Right atrium auricular region (tissue), 2 donors: ENCODE measurements around the gene CCN2. TPM values are rescaled to one million over a fixed set of nuclear protein-coding genes. Genes with fewer than 3 reads are reported as not detected.
A peak's percentile ranks its signal among the peaks of the same experiment; 100 is the strongest.

Experiments used
- DNase-seq: peaks from one replicate; pipeline ENCODE4 v3.0.0-alpha.2; 2019; ENCODE audit warnings: low spot score
- H3K27ac ChIP-seq, 2 donors: fragments of 200-600 bp; sonication (generic); 1 replicate in 1 of 2; 2 replicates in 1 of 2; pipeline ENCODE4 v1.5.1; 2016 to 2019
- H3K27me3 ChIP-seq, 2 donors: fragments of 200-600 bp; sonication (generic); one replicate each; pipeline versions ENCODE4 v1.5.1 to v1.6.0; 2017 to 2019
- H3K36me3 ChIP-seq: fragments of 200-600 bp; sonication (generic); one replicate; pipeline ENCODE4 v1.5.1; 2016
- H3K4me1 ChIP-seq, 2 donors: fragments of 200-600 bp; sonication (generic); one replicate each; pipeline versions ENCODE4 v1.5.1 to v1.6.0; 2017 to 2019
- H3K4me3 ChIP-seq, 2 donors: fragments of 200-600 bp; sonication (generic); 1 replicate in 1 of 2; 2 replicates in 1 of 2; pipeline ENCODE4 v1.5.1; 2017 to 2019; ENCODE audit warnings: mild to moderate bottlenecking in 1 of 2, moderate library complexity in 1 of 2
- H3K9me3 ChIP-seq, 2 donors: fragments of 200-600 bp; sonication (generic); one replicate each; pipeline ENCODE4 v1.5.1; 2019
- total RNA-seq, 2 donors: library from RNA; depleted of rRNA; stranded (reverse); fragments of >200 nt; gene quantifications; one replicate each; pipeline ENCODE4 v1.1.0, GENCODE V29; 2016
- TF ChIP-seq, protein P1 (sequence below), 2 donors: fragments of 200-600 bp; sonication (generic); IDR thresholded peaks; one replicate each; pipeline ENCODE4 v1.5.1; 2019; ENCODE audit warnings: antibody characterized with exemption in 2 of 2

The CCN2 gene
- total RNA-seq, 2 donors from 2014 or later: 203 to 356 TPM

DNA sequence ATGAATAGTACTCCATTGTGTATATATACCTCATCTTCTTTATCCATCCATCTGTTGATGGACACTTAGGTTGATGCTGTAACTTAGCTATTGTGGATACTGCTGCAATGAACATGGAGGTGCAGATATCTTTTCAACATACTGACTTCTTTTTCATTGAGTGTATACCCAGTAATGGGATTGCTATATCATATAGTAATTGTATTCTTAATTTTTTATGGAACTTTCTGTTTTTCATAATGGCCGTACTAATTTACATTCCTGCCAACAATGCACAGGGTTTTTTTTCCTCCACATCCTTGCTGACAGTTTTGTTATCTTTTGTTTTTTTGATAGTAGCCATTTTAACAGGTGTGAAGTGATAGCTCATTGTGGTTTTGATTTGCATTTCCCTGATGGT, 5.2 kb downstream of the CCN2 start:
- Histone ChIP-seq H3K4me3 (no peak overlapping the region), H3K36me3 (peaks cover 30% of the 10 kb centered on the region), H3K27ac (no peak overlapping the region), H3K9me3 (no peaks in the 10 kb centered on the region), H3K4me1 (peaks cover 0 to 20% of the 10 kb centered on the region in 2 donors), H3K27me3 (no peaks in the 10 kb centered on the region)
- DNase-seq: no peak
- TF ChIP-seq, protein P1, sequence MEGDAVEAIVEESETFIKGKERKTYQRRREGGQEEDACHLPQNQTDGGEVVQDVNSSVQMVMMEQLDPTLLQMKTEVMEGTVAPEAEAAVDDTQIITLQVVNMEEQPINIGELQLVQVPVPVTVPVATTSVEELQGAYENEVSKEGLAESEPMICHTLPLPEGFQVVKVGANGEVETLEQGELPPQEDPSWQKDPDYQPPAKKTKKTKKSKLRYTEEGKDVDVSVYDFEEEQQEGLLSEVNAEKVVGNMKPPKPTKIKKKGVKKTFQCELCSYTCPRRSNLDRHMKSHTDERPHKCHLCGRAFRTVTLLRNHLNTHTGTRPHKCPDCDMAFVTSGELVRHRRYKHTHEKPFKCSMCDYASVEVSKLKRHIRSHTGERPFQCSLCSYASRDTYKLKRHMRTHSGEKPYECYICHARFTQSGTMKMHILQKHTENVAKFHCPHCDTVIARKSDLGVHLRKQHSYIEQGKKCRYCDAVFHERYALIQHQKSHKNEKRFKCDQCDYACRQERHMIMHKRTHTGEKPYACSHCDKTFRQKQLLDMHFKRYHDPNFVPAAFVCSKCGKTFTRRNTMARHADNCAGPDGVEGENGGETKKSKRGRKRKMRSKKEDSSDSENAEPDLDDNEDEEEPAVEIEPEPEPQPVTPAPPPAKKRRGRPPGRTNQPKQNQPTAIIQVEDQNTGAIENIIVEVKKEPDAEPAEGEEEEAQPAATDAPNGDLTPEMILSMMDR (IDR thresholded peaks at IDR 0.05): no peak

DNA sequence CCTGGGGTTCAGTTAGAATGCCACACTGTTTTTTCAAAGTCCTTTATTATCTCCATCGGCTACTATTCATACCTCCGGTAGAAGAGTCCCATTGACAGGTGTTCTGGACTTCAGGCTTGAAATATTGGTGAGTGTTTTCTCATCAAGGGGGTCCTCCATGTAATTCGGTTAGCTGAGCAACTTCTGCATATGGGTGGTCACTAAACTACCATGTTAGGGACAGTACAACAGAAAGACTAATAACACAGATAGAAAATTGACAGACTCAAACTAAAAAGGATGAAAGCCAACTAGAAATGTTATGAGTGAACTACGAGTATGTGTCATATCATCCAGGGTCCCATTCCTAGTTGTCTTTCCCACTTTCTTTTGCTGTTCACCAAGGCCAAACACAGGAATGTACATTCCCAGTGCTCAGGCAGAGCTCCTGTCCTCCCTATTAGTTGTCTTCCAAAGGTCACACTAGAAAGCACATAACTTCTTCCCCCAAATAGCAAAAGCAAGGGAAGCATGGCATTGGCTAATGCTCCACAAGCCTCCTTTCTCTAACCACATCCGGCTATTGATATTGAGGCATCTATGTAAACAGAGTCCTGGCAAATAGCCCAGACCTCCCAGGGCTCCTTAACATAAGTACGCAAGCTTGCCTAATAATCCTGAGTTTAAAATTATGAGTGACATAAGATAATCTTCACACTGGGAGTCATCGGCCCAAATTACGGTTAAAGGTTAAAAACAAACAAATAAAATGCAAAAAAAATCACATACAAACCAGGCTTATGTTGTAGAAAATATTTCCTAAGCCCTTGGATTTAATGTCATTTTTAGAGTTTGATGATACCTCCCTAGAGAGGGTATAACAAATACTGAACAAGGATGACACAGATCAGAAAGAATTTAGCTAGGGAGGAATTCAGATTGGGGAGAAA, 13.2 kb downstream of the CCN2 start:
- H3K36me3 ChIP-seq: no peaks in the 10 kb centered on the region
- no peaks in the 10 kb centered on the region for H3K27me3 ChIP-seq
- TF ChIP-seq, protein P1 (IDR thresholded peaks at IDR 0.05): no peak
- peak overlapping the region in 1 of 2 donors; percentile 44 for H3K27ac ChIP-seq
- no peak overlapping the region for H3K4me3 ChIP-seq
- no peaks in the 10 kb centered on the region for H3K9me3 ChIP-seq
- DNase-seq: no peak
- no peaks in the 10 kb centered on the region for H3K4me1 ChIP-seq

DNA sequence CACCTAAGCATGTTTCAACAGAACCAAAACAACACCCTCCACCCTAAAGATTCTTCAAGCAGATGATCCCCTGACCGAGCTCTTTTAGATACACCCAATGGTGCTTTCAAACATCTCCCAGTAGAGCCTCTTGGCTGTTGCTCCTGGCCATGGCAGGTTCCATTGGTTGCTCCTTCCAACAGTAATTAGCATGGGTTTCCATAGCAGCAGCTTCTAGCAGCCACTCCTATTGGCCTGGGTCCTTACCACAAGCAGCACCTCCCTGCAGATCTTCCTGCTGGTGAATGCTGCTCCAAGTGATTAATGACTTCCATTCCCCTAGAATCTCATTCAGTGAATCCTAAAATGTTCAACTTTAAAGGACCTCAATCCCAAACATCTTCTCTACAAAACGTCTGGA, 13.9 kb downstream of the CCN2 start:
- H3K27me3 ChIP-seq: no peaks in the 10 kb centered on the region
- H3K4me3 ChIP-seq: no peak overlapping the region
- no peaks in the 10 kb centered on the region for H3K36me3 ChIP-seq
- H3K9me3 ChIP-seq: no peaks in the 10 kb centered on the region
- DNase-seq: no peak
- H3K27ac ChIP-seq: peak overlapping the region in 1 of 2 donors; percentile 44
- no peaks in the 10 kb centered on the region for H3K4me1 ChIP-seq
- TF ChIP-seq, protein P1 (IDR thresholded peaks at IDR 0.05): no peak

DNA sequence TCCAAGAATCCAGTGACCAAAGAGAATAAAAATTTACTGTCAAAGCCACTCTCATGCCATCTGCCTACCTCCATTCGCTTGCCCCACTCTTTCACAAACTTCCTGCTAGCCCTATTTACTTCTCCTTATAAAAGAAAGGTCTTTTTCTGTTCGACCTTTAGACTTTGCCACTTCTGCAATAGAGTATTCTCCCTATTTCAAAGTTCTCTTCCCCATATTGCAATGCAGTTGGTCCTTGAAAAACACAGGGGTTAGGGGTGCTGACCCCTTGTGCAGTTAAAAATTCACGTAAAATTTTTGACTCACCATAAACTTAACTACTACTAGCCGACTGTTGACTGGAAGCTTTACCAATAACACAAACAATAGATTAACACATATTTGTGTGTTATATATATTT, 15.0 kb downstream of the CCN2 start:
- Histone ChIP-seq H3K27ac (no peak overlapping the region), H3K4me3 (no peak overlapping the region), H3K36me3 (no peaks in the 10 kb centered on the region), H3K4me1 (no peaks in the 10 kb centered on the region), H3K9me3 (no peaks in the 10 kb centered on the region), H3K27me3 (no peaks in the 10 kb centered on the region)
- TF ChIP-seq, protein P1 (IDR thresholded peaks at IDR 0.05): no peak
- DNase-seq: no peak

DNA sequence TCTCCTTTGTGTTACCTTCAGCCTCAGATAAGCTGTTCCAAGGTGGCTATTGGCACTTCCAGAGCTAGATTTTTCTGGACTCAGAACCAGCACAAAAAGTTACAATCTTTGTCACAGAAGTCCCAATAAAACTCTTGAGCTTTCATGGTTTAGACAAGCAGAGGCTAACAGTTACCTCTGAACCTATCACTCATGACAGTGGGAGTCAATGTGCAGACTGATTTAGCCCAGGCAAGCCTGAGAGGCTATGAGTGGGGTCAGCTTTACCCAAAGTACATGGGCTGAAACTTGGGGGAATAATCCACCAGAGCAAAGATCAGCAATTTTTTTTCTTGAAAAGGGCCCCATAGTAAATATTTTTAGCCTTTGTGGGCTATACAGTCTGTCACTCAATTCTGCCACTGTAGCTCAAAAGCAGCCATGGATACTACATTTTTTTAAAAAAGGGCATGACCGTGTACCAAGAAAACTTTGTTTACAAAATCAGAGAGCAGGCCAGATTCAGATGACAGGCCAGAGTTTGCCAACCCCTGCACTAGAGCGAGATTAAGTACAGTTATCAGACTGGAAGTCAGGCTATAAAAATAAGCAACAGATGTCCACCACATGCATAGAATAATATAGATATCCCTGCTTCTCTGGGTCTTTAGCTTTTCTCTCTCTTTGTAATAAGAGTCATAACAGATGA, 20.0 kb downstream of the CCN2 start:
- H3K27me3 ChIP-seq: no peaks in the 10 kb centered on the region
- H3K36me3 ChIP-seq: no peaks in the 10 kb centered on the region
- no peaks in the 10 kb centered on the region for H3K4me1 ChIP-seq
- no peaks in the 10 kb centered on the region for H3K9me3 ChIP-seq
- no peak overlapping the region for H3K4me3 ChIP-seq
- no peak for DNase-seq
- TF ChIP-seq, protein P1 (IDR thresholded peaks at IDR 0.05): no peak
- no peak overlapping the region for H3K27ac ChIP-seq
